SK-N-SH treated with all-trans-retinoic acid at 6 μM for 48 hours (cell line): ENCODE measurements around the gene TEAD1.

Source experiments
- ARNTL ChIP-seq: fragments of 450-650 bp; formaldehyde crosslinking; IDR thresholded peaks from 2 replicates; pipeline ENCODE4 v1.5.0; 2020; ENCODE audit warnings: low read depth, mild to moderate bottlenecking, moderate library complexity, borderline replicate concordance
- BACH2 ChIP-seq: fragments of 250-450 bp; sonication (Bioruptor Pico); IDR thresholded peaks from 2 replicates; pipeline ENCODE4 v1.9.0; 2021; ENCODE audit warnings: mild to moderate bottlenecking, borderline replicate concordance
- GLIS3 ChIP-seq: fragments of 250-450 bp; sonication (Bioruptor Pico); IDR thresholded peaks from 2 replicates; pipeline ENCODE4 v1.5.0; 2020; ENCODE audit warnings: mild to moderate bottlenecking, moderate library complexity
- OSR1 ChIP-seq: fragments of 250-450 bp; sonication (Bioruptor Pico); IDR thresholded peaks from 2 replicates; pipeline ENCODE4 v1.8.0; 2022; ENCODE audit warnings: moderate library complexity, mild to moderate bottlenecking, inconsistent platforms
- RARB ChIP-seq: fragments of 250-450 bp; sonication (Bioruptor Pico); IDR thresholded peaks from 2 replicates; pipeline ENCODE4 v1.8.0; 2021; ENCODE audit warnings: mild to moderate bottlenecking, moderate library complexity
- SNAI2 ChIP-seq: fragments of 250-450 bp; sonication (Bioruptor Pico); IDR thresholded peaks from 2 replicates; pipeline ENCODE4 v1.5.0; 2020; ENCODE audit warnings: mild to moderate bottlenecking, moderate library complexity
- TOX ChIP-seq: fragments of 250-450 bp; sonication (Bioruptor Pico); IDR thresholded peaks from 2 replicates; pipeline ENCODE4 v1.8.0; 2021; ENCODE audit warnings: mild to moderate bottlenecking, moderate library complexity, borderline replicate concordance
- ZC3H10 ChIP-seq: fragments of 250-450 bp; sonication (Bioruptor Pico); IDR thresholded peaks from 2 replicates; pipeline ENCODE4 v1.5.1; 2021; ENCODE audit warnings: mild to moderate bottlenecking, moderate library complexity
- ZFP3 ChIP-seq: fragments of 250-450 bp; sonication (Bioruptor Pico); IDR thresholded peaks from 2 replicates; pipeline ENCODE4 v1.5.0; 2020; ENCODE audit warnings: mild to moderate bottlenecking, moderate library complexity
- ZFP30 ChIP-seq: fragments of 450-650 bp; formaldehyde crosslinking; IDR thresholded peaks from 2 replicates; pipeline ENCODE4 v1.5.0; 2022; ENCODE audit warnings: mild to moderate bottlenecking, moderate library complexity
- ZNF565 ChIP-seq: fragments of 450-650 bp; formaldehyde crosslinking; conservative IDR thresholded peaks from 2 replicates; pipeline ENCODE4 v1.5.0; 2020; ENCODE audit warnings: low read depth, mild to moderate bottlenecking, moderate library complexity
- TF ChIP-seq, protein P1 (sequence below): fragments of 250-450 bp; sonication (Bioruptor Pico); IDR thresholded peaks from 2 replicates; pipeline ENCODE4 v1.8.0; 2020; ENCODE audit warnings: mild to moderate bottlenecking, moderate library complexity, borderline replicate concordance
- TF ChIP-seq, protein P2 (sequence below): fragments of 250-450 bp; sonication (Bioruptor Pico); IDR thresholded peaks from 2 replicates; pipeline ENCODE4 v1.5.1; 2021; ENCODE audit warnings: mild to moderate bottlenecking, moderate library complexity
- TF ChIP-seq, protein P3 (sequence below): fragments of 250-450 bp; sonication (Bioruptor Pico); IDR thresholded peaks from 2 replicates; pipeline ENCODE4 v1.5.0; 2020; ENCODE audit warnings: mild to moderate bottlenecking, moderate library complexity

DNA sequence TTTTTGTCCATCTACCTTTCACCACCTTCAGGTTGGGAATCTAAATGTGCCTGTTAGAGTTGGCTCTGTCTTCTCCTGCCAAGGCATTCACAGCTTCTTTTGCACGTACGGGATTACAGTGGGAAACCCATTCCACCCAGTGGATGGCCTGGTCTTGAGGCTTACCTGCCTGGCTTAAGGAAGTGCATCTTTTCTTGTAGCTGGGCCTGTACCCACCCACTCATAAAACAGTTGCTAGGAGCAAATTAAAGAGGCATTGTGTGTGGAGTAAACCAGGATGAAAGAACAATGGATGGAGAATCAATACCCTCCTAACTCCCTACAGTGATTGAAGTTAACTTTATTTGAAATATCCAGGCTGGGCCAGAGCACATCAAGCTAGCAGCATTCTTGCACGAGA lies 71.6 kb downstream of the TEAD1 start:
- TF ChIP-seq, protein P1, sequence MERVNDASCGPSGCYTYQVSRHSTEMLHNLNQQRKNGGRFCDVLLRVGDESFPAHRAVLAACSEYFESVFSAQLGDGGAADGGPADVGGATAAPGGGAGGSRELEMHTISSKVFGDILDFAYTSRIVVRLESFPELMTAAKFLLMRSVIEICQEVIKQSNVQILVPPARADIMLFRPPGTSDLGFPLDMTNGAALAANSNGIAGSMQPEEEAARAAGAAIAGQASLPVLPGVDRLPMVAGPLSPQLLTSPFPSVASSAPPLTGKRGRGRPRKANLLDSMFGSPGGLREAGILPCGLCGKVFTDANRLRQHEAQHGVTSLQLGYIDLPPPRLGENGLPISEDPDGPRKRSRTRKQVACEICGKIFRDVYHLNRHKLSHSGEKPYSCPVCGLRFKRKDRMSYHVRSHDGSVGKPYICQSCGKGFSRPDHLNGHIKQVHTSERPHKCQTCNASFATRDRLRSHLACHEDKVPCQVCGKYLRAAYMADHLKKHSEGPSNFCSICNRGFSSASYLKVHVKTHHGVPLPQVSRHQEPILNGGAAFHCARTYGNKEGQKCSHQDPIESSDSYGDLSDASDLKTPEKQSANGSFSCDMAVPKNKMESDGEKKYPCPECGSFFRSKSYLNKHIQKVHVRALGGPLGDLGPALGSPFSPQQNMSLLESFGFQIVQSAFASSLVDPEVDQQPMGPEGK (CRISPR knock-in tag), result no peak
- TF ChIP-seq OSR1 (CRISPR knock-in tag), result no peak
- TF ChIP-seq ZFP3 (CRISPR knock-in tag), result no peak
- no peak for TF ChIP-seq GLIS3
- TF ChIP-seq, protein P2, sequence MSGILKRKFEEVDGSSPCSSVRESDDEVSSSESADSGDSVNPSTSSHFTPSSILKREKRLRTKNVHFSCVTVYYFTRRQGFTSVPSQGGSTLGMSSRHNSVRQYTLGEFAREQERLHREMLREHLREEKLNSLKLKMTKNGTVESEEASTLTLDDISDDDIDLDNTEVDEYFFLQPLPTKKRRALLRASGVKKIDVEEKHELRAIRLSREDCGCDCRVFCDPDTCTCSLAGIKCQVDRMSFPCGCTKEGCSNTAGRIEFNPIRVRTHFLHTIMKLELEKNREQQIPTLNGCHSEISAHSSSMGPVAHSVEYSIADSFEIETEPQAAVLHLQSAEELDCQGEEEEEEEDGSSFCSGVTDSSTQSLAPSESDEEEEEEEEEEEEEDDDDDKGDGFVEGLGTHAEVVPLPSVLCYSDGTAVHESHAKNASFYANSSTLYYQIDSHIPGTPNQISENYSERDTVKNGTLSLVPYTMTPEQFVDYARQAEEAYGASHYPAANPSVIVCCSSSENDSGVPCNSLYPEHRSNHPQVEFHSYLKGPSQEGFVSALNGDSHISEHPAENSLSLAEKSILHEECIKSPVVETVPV (CRISPR knock-in tag), result no peak
- no peak for TF ChIP-seq ZFP30
- no peak for TF ChIP-seq ZC3H10 (CRISPR knock-in tag)
- TF ChIP-seq RARB, result no peak
- no peak for TF ChIP-seq ARNTL (CRISPR knock-in tag)
- no peak for TF ChIP-seq BACH2 (CRISPR knock-in tag)
- no peak for TF ChIP-seq SNAI2 (CRISPR knock-in tag)
- no peak for TF ChIP-seq TOX (CRISPR knock-in tag)
- TF ChIP-seq, protein P3, sequence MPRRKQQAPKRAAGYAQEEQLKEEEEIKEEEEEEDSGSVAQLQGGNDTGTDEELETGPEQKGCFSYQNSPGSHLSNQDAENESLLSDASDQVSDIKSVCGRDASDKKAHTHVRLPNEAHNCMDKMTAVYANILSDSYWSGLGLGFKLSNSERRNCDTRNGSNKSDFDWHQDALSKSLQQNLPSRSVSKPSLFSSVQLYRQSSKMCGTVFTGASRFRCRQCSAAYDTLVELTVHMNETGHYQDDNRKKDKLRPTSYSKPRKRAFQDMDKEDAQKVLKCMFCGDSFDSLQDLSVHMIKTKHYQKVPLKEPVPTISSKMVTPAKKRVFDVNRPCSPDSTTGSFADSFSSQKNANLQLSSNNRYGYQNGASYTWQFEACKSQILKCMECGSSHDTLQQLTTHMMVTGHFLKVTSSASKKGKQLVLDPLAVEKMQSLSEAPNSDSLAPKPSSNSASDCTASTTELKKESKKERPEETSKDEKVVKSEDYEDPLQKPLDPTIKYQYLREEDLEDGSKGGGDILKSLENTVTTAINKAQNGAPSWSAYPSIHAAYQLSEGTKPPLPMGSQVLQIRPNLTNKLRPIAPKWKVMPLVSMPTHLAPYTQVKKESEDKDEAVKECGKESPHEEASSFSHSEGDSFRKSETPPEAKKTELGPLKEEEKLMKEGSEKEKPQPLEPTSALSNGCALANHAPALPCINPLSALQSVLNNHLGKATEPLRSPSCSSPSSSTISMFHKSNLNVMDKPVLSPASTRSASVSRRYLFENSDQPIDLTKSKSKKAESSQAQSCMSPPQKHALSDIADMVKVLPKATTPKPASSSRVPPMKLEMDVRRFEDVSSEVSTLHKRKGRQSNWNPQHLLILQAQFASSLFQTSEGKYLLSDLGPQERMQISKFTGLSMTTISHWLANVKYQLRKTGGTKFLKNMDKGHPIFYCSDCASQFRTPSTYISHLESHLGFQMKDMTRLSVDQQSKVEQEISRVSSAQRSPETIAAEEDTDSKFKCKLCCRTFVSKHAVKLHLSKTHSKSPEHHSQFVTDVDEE (CRISPR knock-in tag), result no peak
- TF ChIP-seq ZNF565 (CRISPR knock-in tag), result no peak
